Pulmonary artery endothelial cell (primary cell): ENCODE results near the gene RALA. TPM values are rescaled to one million over a fixed set of nuclear protein-coding genes. Genes with fewer than 3 reads are reported as not detected.

Experiments
- DNase-seq: peaks from one replicate; pipeline ENCODE4 v3.0.0-alpha.2; 2011; ENCODE audit warnings: low read depth, low spot score
- total RNA-seq: library from RNA; depleted of rRNA; stranded (reverse); fragments of >200 nt; gene quantifications from 2 replicates; pipeline ENCODE4 v1.2.3, GENCODE V29; 2014

RALA gene, protein sequence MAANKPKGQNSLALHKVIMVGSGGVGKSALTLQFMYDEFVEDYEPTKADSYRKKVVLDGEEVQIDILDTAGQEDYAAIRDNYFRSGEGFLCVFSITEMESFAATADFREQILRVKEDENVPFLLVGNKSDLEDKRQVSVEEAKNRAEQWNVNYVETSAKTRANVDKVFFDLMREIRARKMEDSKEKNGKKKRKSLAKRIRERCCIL
- 122 and 179 TPM in 2 replicates for total RNA-seq

DNA sequence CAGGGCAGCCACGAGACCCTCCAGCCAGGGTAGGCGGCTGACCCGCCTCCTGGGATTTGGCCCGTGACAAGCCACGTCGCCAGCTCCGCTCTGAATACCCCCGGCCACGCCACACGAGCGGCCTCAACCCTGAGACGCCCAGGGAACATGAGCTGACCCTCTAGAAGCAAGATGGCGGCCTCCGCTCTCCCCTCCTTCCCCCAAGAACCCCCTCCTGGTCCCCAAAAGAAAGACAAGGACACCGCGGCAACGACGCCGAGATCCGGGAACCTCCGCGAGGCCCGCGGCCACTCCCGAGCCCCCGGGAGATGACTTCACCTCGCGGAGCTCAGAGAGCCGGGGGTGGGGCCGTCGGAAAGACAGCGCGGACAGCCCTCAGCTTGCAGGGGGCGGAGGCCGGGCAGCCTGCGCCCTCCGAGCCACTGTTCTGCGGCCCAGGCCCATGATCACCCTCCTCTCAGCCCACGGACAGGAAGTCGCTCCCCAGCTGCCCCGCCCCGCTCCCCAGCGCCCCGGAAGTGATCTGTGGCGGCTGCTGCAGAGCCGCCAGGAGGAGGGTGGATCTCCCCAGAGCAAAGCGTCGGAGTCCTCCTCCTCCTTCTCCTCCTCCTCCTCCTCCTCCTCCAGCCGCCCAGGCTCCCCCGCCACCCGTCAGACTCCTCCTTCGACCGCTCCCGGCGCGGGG lies at the start of gene RALA:
TSS of gene RALA (plus strand) at position 526 of the 685 bp plus-strand sequence. CDS start 63,096 bp downstream, outside the sequence.
- peak; percentile 72 for DNase-seq

DNA sequence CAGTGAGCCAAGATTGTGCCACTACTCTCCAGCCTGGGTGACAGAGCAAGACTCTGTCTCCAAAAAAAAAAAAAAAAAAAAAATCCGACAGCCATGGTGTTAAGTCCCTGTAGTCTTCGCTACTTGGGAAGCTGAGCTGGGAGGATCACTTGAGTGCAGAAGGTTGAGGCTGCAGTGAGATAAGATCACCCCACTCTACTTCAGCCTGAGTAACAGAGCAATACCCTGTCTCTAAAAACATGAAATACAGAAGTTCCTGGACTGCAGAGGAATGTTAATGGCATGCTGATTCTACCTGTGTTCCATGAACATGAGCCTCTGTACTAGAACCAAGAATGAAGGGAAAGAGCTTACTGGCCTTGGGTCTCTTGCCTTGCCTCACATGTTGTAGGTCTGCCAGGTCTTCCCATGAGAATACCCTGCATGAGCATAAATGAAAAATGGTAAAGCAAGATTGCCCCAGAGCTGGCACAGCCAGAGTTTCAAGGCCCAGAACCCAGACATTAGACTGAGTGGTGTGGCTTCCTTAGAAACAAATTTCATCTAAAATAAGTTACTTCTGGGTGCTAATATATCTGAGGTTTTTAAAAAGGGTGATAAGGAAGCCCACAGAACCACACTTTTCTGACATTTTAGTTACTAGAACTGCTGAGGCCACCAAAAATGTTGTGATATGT lies 48.6 kb upstream of the RALA start:
- no peak for DNase-seq

DNA sequence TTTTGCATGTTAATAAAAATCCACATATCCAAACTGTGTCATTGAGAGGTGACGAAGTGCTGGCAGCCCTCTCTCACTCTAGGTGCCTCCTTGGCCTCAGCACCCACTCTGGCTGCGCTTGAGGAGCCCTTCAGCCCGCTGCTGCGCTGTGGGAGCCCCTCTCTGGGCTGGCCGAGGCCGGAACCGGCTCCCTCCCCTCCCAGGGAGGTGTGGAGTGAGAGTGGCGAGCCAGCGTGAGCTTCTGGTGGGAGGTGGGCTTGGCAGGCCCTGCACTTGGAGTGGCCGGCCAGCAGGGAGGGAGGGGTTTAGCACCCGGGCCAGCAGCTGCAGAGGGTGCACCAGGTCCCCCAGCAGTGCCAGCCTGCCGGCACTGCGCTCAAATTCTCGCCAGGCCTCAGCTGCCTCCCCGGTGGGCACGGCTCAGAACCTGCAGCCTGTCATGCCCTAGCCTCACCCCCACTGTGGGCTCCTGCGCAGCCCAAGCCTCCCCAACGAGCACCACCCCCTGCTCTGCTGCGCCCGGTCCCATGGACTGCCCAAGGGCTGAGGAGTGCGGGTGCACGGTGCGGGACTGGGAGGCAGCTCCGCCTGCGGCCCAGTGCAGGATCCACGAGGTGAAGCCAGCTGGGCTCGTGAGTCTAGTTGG lies 46.0 kb upstream of the RALA start:
- DNase-seq: no peak

DNA sequence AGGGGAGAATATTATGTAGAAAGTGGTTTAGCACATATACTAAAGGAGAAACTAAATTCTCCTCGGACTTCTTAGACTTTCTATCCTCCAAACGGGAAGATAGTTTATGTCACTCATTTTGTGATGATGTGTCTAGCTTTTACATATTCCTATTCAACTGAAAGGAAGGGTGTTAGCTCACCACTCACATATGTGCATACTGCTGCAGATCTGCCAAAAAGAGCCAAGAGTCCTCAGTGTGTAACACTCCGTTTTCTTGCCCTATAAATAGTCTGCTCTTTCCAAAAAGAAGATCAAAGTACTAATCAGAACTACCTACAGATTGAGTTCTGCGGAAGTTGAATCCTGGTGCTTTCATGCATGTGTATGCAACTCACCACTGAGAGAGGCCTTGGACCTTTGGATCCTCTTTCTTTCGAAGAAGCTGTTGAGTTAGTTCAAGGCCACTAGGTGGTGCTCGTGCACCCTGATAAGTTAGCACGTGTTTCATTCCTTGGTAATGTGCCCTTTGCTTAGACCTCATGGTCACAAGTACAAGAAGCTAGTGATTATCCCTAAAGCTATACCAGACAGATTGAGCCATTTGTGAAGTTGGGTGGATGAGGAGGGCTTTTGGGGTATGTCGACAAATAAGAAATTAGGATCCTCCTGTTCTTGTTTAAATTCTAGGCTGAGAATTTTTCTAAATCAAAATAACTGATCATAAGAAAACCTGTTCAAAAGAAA lies 43.1 kb upstream of the RALA start:
- peak; percentile 93 for DNase-seq

DNA sequence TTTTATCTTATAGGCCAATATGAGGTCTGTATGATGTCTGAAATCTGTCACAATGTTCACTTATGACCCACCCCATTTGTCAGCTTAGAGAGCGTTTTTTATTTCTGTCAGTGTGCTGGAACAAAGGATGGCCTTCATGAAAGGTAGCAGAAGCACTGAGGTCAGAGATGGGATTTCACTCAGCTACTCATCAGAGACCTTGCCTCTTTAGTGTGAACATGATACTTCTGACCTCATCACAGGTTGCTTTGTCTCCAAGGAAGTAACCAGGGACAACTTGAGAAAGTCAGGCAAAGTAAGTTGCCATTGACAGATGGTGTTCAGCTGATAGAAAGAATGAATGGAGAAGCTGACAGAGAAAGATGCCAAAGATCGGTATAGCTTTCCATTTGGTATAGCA lies 40.8 kb upstream of the RALA start:
- no peak for DNase-seq

DNA sequence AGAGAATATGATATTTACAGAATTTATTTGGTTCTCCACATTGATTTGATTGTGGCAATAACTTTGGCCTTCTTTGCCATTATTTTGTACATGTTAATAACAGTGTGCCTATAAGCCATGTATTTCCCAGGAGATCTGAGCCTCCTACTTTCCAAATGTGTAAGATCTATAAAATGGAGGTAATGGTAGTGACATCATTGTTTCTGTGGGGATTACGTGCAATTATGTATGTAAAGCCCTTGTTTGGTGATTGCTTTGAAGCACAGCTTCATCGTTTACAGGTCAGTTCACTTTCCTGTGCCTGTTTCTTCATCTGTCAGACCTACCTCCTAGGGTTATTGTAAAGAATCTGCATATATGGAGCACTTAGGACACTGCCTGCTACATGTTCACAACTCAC lies 39.8 kb upstream of the RALA start:
- no peak for DNase-seq

DNA sequence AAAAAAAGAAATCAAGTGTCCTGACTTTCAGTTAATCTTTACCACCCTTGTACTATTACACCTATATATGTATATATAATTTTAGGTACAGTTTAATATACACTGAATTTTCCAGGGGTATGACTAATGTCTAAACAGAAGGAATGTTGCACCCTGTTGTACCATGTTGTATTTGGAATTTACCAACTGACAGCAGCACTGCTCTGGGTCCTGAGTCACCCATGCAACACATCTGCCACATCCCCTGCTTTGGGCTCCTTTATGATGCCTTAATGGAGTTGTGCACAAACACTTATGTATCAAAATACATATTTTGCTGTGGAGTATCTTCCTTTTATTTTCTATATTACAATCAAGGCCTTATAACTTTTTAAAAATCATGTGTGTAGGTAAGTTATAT lies 36.0 kb upstream of the RALA start:
- DNase-seq: no peak

DNA sequence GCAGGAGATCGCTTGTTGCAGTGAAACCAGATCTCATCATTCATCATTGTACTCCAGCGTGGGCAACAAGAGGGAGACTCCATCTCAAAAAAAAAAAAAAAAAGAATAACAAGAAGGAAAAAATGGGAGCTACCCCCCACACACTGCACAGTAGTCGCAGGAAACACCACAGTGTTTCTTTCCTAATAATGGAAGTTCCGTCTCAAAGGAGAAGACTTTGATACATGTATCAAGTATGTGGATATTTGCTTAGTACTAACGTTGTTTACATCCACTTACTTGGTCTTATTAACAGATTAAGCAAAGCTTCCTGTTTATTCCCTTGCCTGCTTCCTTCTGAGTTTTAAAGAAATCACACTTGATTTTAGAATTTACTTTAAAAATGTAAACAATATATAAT lies 35.0 kb upstream of the RALA start:
- DNase-seq: no peak

DNA sequence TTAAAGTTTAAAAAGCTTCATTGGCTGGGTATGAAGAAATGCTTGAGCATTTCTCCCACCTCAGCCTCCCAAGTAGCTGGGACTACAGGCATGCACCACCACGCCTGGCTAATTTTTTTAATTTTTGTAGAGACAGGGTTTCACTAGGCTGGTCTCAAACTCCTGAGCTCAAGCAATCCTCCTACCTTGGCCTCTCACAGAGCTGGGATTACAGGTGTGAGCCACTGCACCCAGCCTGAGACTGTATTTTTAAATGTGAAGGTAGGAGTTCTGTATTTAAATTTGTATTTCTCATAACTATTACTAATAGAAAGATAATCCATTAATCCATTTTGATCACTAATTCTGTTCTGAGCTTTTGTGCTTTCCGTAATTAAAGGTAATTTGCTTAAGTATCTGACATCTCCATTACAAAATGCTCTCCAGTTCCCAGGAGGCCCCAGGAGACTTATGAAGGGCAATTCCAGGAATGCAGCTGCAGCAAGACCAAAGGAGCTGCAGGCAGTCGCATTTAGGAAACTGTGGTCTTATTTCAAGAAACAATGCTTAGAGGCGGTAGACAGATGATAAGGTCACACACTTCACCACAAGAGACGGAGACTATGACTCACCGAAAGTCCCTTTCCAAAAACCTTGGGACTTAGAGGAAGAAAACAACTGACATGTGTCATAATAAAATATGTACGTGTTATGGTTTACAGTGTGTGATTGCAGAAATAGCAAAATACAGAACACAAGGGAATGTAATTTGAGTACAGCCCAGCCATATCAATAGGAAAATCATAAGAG lies 33.9 kb upstream of the RALA start:
- peak; percentile 94 for DNase-seq

DNA sequence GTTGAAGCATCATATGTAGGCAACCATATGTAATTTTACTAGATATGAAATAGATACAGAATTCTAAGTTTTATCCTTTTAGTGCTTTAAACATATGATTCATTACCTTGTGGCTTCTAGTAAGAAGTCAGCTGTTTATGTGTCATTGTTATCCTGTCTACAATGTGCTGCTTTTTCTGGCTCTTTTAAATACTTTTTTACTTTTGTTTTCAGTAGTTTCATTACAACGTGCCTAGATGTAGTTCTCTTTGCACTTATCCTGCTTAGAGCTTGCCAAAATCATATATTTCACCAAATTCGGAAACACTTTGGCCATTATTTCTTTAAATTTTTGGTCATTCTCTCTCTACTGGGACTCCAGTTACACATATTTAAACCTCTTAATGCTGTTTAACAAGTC lies 30.8 kb upstream of the RALA start:
- no peak for DNase-seq

DNA sequence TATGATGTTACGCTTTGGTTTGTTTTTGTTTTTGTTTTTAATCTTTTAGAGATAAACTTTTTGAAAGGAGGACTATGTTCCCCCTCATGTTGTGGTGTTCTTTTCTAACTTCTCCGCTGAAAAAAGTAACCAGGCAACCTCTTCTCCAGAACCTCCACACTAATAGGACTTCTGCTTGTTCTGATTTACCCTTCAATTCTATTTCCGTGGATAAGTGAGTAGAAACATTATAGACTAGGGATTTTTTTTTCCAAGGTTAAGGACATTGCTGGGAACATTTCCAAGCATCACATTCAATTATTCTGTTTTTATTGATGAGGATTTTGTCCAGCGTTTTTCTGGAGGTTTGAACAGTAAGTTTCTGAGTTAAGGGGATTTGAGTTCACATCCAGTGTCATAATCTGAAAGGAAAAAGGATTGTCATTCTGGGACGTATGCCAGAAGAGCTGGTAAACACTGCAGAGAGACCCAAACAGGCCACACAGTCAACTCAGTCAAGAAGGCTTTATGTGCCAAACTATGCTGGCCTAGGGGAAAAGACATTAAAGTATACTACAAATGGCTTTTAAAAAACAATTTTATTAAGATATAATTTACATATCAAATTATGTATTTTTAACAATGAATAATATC lies 28.3 kb upstream of the RALA start:
- DNase-seq: peak; percentile 88

DNA sequence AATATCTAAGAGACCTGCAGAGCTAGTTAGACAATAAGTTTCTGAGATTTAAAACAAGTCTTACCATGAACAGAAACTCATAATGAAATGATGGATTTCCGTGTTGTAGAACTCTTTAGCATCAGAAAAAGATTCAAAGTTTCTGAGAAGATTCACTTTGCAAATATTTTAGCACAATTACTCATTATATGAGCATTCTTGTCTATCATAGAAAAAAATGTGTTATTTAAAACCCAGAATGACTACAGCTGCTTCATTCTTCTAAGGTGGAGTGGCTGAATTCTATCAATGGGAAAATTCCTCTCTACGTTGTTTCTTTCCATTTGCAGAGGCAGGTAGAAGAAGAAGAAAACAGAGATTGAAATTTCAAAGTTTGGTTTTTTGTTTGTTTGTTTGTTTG lies 21.0 kb upstream of the RALA start:
- DNase-seq: no peak

DNA sequence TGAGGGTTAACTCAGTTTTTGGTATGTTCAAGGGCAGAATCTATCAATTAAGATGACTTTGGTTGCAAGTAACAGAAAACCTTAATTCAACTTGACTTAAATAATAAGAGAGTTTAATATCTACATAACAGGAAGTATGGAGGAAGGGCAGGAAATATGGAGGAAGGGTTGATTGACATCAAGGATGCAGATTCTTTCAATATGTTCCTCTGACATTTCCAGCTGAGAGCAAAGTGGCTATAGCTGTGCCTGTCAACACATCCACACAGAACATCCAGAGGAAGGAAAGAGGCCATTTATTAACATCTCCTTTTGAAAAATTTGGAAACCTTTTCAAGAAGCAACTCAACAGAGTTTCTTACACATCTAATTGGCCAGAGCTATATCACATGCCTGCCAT lies 19.4 kb upstream of the RALA start:
- DNase-seq: peak; percentile 57

DNA sequence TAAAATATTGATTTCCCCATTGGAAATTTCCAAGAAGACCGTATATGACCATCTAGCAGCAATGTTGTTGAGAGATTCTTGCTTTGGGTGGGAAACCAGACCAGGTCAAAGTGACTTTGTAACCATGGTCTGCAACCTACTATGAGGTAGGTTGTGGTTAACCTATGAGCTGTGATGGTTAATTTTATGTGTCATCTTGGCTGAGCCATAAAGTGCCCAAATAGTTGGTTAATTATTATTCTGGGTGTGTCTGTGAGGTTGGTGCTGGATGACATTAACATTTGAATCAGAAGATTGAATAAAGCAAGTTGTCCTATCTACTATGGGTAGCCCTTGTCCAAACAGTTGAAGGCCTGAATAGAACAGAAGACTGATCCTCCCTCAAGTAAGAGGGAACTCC lies 18.3 kb upstream of the RALA start:
- no peak for DNase-seq

DNA sequence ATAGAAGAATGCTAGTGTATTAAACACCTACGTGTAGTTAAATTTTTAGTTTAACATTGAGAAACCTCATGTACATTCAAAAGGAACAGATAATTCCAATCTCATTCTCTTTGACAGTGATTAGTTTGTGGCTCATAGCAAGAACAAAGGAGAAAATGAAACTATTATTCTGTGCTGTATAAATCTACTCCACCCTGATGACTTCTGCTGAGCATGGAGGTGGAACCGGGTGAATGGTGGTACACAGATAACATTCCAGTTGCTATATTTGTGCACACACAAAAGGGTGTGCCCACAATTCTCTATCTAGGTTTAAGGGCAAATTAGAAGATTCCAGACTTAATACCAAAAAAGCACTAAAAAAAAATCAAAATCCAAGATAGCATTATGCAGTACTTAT lies 17.0 kb upstream of the RALA start:
- no peak for DNase-seq

DNA sequence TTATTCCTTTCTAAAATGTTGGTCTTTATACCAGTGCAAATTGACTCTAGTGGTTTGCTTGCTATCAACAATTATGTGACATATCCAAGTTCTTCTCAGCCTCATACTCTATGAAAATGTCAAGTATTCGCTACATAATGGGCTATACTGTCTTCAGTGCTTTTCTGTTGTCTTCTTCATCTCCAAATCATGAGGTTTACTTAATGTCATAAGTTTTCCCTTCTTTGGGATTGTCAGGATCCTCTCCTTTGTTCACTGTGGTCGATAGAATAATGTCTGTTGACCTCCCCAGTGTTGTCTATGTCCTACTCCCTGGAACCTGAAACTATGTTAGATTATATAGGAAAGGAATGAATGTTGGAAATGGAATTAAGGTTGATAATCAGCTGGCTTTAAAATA lies 16.4 kb upstream of the RALA start:
- DNase-seq: no peak

DNA sequence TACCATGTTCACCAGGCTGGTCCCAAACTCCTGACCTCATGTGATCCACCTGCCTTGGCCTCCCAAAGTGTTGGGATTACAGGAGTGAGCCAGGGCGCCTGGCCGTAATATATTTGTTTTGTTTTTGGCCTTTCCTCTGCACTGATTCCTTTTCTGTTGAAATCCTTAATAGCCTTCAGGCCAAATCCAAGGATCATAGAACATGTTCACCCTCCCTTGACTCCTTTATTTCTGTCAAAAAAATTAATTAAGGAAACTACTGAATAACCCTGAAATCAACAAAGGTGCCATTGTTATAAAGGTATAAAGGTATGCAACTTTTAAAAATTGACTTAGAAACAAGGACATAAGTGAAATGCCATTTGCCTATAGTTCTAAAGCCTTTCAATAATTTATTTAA lies 15.5 kb upstream of the RALA start:
- no peak for DNase-seq

DNA sequence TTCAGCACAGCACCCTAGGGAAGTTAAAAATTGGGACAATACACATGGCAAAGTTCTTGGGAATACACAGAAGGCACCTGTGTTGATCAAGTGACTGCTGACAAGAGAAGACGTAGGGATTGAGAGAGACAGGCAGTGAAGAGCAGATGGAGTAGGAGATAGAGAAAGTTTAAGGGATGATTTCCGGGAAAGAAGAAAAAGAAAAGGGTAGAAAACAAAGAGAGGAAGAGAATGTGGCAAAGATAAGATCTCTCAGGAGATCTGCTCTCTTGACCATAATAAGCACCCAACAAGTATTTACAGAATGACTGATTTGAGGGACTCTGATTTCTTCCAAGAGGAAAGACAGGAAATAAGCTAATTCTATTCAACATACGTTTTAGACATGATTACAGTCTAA lies 15.1 kb upstream of the RALA start:
- DNase-seq: peak; percentile 90

DNA sequence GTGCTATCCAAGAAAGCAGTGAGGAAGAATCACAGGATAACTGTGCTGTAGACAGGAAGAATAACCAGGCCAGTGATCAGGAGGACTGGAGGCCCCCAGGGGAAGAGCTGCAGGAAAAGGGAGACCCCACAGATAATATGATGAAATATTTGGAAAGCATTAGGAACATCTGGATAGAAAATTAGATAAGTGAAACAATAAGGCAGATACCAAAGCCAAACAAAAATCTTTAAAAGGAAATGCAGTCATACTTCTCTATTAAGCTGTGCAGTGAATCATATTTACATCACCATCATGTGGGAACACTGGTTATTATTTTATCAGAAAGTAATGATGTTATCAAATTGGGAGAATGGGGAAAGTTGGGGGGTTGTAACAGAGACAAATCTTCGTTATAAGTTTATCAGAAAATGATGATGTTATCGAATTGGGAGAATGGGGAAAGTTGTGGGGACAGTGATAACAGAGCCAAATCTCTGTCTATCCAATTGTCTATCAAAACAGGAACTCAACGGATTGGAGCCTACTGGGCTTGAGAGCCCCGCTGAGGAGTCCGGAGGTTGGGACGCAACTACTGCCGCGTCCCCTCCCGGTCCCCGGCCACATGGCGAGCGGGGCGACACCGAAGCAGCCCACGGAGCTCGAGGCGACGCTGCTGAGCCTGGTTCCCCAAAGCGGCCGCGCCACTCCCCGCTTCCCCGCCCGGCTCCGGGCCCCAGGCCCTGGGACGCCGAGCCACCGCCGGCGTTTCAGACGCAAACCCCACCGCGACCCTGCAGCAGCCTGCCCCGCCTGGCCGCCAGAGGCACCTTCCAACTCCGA lies 14.0 kb upstream of the RALA start:
- DNase-seq: peak; percentile 75

DNA sequence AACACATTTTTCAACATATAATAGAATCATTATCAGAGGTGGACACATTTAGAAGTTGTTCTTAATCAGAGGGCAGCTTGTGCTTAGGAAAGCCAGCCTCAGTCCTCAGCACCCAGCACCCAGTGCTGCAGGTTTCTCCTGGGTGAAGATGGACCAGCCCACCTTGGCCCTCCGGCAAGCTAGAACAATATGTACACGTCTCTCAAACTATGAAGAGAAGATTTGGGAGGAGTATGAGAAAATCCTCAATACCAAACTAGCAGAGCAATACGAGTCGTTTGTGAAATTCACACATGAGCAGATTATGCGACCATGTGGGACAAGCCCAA lies 13.5 kb upstream of the RALA start:
- DNase-seq: no peak
